GM12892 (cell line): Measurements from ENCODE around the gene VAMP8.
"Not testable (repeated sequence)": the region's sequence is repeated elsewhere in the genome, so short reads cannot be mapped to it uniquely, and the experiment has no call there.

Experiments
- DNase-seq: peaks from one replicate; pipeline ENCODE4 v3.0.0; 2011; ENCODE audit not compliant: insufficient read length
- FAIRE-seq: peaks from 2 replicates; lab custom pipeline; 2011; peaks lifted over from hg19 to GRCh38; lab: Jason Lieb, UNC
- POLR2A ChIP-seq: IDR thresholded peaks from 2 replicates; pipeline ENCODE4 v1.6.1; 2011; ENCODE audit warnings: low read depth, low read length, control low read depth
- POLR2AphosphoS5 ChIP-seq: IDR thresholded peaks from 2 replicates; pipeline ENCODE4 v1.6.1; 2011; ENCODE audit warnings: low read depth, low read length, control low read depth
- TAF1 ChIP-seq: IDR thresholded peaks from 2 replicates; pipeline ENCODE4 v1.6.1; 2011; ENCODE audit warnings: low read depth, mild to moderate bottlenecking, control low read depth, low read length, borderline replicate concordance

VAMP8 gene

DNA sequence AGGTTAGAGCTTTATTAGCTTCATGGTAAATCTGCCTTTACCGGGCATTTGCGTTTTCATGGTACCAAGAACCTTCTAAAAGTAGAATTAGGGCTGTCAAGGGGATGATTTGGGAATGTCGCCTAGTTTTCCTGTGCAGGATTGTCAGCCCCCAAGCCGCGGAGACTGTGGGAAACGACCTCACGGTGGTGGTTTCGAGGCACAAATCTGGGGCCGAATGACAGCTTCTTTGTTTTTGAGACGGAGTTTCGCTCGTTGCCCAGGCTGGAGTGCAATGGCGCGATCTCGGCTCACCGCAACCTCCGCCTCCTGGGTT, 38.0 kb downstream of the VAMP8 start:
- no peak for DNase-seq
- FAIRE-seq = no peak
- TF ChIP-seq TAF1 = no peak
- TF ChIP-seq POLR2AphosphoS5 = no peak
- no peak for TF ChIP-seq POLR2A

DNA sequence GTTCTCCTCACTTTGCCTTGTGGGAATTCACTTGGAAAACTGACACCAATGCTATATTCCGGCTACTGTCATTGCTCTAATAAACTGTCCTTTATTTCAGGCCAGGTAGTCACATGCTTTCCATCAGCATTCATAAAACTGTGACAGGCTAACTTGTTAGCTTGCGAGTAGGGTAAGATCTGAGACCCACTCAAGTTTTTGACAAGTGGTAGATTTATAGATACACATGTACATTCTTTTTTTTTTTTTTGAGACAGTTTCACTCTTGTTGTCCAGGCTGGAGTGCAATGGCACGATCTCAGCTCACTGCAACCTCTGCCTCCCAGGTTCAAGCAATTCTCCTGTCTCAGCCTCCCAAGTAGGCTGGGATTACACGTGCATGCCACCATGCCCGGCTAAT, 40.3 kb downstream of the VAMP8 start:
- DNase-seq, FAIRE-seq: not testable (repeated sequence)

DNA sequence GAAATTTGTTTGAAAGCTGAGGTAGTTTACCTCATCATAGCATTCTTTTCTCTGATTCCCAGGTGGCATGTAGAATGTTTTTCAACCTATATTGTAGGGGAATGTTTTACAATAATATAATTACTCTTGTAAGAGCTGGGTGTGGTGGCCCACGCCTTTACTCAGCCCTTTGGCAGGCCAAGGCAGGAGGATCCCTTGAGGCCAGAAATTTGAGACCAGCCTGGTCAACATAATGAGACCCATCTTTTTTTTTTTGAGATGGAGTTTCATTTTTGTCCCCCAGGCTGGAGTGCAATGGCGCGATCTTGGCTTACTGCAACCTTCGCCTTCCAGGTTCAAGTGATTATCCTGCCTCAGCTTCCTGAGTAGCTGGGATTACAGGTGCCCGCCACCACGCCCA, 42.2 kb downstream of the VAMP8 start:
- no peak for TF ChIP-seq POLR2AphosphoS5
- no peak for TF ChIP-seq TAF1
- no peak for TF ChIP-seq POLR2A
- DNase-seq (no peak), FAIRE-seq (no peak)

GRCh38 chr2:85621338-85621737, 44.0 kb downstream of the VAMP8 start:
- DNase-seq = no peak
- no peak for TF ChIP-seq POLR2A
- FAIRE-seq = no peak

DNA sequence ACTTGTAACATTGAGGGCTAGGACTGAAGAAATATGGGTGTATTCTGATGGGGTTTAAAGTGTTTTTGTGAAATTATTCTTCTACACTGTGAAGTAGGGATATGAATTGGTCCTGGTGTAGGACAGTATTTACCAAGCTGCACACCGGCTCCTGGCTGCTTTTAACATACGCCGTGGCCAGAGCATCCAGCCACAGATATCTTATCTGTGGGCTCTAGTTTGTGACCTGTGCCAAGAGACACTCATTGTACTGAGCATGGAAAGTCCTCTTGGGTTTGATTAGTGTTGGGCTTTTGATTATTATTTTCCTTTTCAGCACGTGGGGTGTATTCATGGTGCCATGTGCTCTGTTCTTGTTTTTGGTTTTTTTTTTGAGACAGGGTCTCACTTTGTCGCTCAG, 46.6 kb downstream of the VAMP8 start:
- no peak for DNase-seq
- no peak for FAIRE-seq
- TF ChIP-seq TAF1 (no peak), POLR2AphosphoS5 (no peak), POLR2A (no peak)

DNA sequence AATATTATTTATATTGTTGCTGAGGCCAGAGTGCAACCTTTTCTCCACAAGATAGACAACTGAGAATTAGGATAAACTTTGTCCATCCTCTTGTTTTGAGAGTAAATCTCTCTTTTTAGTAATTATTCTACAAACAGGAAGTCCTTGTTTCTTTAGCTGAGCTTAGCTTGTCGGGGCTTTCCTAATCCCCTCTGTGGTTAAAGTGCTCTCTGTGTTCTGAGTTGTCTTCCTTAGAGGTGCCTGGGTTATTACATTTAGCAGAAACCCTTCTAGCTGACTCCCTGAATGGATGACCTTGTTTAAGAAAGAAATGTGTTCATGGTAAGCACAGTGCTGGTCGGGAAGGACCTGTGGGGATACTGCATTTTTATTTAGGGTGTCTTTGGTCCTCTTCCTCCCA, 51.3 kb downstream of the VAMP8 start:
- TF ChIP-seq TAF1 (no peak), POLR2AphosphoS5 (no peak), POLR2A (no peak)
- DNase-seq (no peak), FAIRE-seq (no peak)

GRCh38 chr2:85631316-85631715, 53.9 kb downstream of the VAMP8 start:
- no peak for TF ChIP-seq POLR2AphosphoS5
- TF ChIP-seq POLR2A = no peak
- TF ChIP-seq TAF1 = no peak
- no peak for DNase-seq
- no peak for FAIRE-seq
